Hypothalamus (tissue), 51 donors: ENCODE data around the gene ARSB.

ENCODE experiments used
- DNase-seq, 51 donors: peaks; one replicate each; lab custom pipeline; 2025; lab: John Stamatoyannopoulos, UW

The ARSB gene

GRCh38 chr5:78810098-78810920 is 174.8 kb downstream of the ARSB start:
- DNase-seq = no peak

- DNase-seq = peak in 1 of 51 donors; percentile 2
Observed at GRCh38 chr5:78809444-78809843, 175.7 kb downstream of the ARSB start.

GRCh38 chr5:78808818-78809217 is 176.3 kb downstream of the ARSB start:
- no peak for DNase-seq

- no peak for DNase-seq
Observed at GRCh38 chr5:78808380-78808779, 176.7 kb downstream of the ARSB start.

GRCh38 chr5:78806544-78806943 is 178.6 kb downstream of the ARSB start:
- no peak for DNase-seq

GRCh38 chr5:78805474-78806124 is 179.5 kb downstream of the ARSB start:
- no peak for DNase-seq

GRCh38 chr5:78804995-78805394 is 180.1 kb downstream of the ARSB start:
- DNase-seq = no peak

- DNase-seq = no peak
Observed at GRCh38 chr5:78803941-78804340, 181.2 kb downstream of the ARSB start.

GRCh38 chr5:78803353-78803752 is 181.8 kb downstream of the ARSB start:
- peak in 30 of 51 donors; percentile 1 to 64 (median 16) for DNase-seq

GRCh38 chr5:78801413-78801812 is 183.7 kb downstream of the ARSB start:
- DNase-seq = no peak

- DNase-seq = peak in 1 of 51 donors; percentile 8
Observed at GRCh38 chr5:78799266-78800017, 185.7 kb downstream of the ARSB start.

GRCh38 chr5:78798673-78799029 is 186.5 kb downstream of the ARSB start:
- no peak for DNase-seq

- no peak for DNase-seq
Observed at GRCh38 chr5:78797936-78798672, 187.0 kb downstream of the ARSB start.

GRCh38 chr5:78795757-78796156 is 189.4 kb downstream of the ARSB start:
- no peak for DNase-seq

GRCh38 chr5:78794693-78795215 is 190.4 kb downstream of the ARSB start:
- no peak for DNase-seq

GRCh38 chr5:78793907-78794662 is 191.0 kb downstream of the ARSB start:
- no peak for DNase-seq

GRCh38 chr5:78792345-78793055 is 192.6 kb downstream of the ARSB start:
- DNase-seq = no peak

GRCh38 chr5:78791501-78792100 is 193.5 kb downstream of the ARSB start:
- DNase-seq = no peak

GRCh38 chr5:78787783-78788182 is 197.3 kb downstream of the ARSB start:
- peak in 1 of 51 donors; percentile 4 for DNase-seq
